NB4 (cell line): ENCODE measurements around the gene SGSM2.
A peak's percentile ranks its signal among the peaks of the same experiment; 100 is the strongest.

ENCODE experiments used
- DNase-seq: peaks from one replicate; pipeline ENCODE4 v3.0.0; 2010; ENCODE audit warnings: low read depth
- H3K4me3 ChIP-seq: one replicate; pipeline ENCODE4 v1.5.1; 2011; ENCODE audit warnings: mild to moderate bottlenecking, low read depth, low read length, moderate library complexity
- MYC ChIP-seq: IDR thresholded peaks from 2 replicates; pipeline ENCODE4 v1.6.1; 2011; ENCODE audit warnings: low read depth, low read length
- POLR2A ChIP-seq: IDR thresholded peaks from 2 replicates; pipeline ENCODE4 v1.6.1; 2011; ENCODE audit warnings: mild to moderate bottlenecking; ENCODE audit not compliant: insufficient read length; ENCODE audit errors: extremely low read depth
- TF ChIP-seq, protein P1 (sequence below): IDR thresholded peaks from one replicate; pipeline ENCODE4 v1.5.1; 2012; ENCODE audit warnings: low read depth, low read length
- TF ChIP-seq, protein P2 (sequence below): IDR thresholded peaks from 2 replicates; pipeline ENCODE4 v1.6.1; 2011; ENCODE audit warnings: low read depth, low read length

Gene SGSM2

DNA sequence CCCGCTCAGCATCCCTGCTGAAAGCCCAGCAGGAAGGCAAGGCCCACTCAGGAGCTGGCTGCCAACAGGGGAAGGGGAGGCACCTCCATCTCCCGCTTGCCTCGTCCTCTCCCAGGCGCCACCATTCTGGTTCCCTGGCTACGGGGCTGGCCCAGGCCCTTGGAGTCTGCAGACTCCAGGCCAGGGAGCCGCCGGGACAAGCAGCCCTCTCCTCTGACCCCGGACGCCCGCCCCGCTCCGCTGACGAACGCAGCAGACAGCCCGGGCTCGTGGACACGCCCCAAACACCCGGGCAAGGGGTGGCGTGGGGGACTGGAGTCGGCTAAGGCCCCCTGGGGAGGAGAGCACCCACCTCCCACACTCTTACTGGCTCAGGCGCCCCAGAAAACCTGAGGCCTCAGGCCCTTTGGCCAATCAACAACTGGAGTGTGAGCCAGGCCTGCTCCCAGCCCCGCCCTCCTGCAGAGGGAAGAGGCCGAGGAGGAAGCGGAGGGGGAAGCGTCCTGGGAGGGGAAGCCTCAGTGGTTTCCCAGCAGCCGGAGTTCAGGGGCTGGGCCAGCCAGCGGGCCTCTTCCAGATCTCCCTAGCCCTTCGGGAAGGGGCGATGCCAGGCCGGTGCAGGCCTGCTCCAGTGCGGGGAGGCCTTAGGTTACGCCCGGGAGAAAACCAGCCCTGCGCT is 59.4 kb downstream of the SGSM2 start:
- no peak for TF ChIP-seq POLR2A
- TF ChIP-seq, protein P1, sequence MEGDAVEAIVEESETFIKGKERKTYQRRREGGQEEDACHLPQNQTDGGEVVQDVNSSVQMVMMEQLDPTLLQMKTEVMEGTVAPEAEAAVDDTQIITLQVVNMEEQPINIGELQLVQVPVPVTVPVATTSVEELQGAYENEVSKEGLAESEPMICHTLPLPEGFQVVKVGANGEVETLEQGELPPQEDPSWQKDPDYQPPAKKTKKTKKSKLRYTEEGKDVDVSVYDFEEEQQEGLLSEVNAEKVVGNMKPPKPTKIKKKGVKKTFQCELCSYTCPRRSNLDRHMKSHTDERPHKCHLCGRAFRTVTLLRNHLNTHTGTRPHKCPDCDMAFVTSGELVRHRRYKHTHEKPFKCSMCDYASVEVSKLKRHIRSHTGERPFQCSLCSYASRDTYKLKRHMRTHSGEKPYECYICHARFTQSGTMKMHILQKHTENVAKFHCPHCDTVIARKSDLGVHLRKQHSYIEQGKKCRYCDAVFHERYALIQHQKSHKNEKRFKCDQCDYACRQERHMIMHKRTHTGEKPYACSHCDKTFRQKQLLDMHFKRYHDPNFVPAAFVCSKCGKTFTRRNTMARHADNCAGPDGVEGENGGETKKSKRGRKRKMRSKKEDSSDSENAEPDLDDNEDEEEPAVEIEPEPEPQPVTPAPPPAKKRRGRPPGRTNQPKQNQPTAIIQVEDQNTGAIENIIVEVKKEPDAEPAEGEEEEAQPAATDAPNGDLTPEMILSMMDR, result no peak
- 0 out of 2 replicates have a peak, but pooled peaks have one; percentile 49 for TF ChIP-seq MYC
- TF ChIP-seq, protein P2, sequence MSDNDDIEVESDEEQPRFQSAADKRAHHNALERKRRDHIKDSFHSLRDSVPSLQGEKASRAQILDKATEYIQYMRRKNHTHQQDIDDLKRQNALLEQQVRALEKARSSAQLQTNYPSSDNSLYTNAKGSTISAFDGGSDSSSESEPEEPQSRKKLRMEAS, result peak; percentile 52
- DNase-seq, result peak; percentile 96
- peak overlapping the region; percentile 11 for H3K4me3 ChIP-seq

DNA sequence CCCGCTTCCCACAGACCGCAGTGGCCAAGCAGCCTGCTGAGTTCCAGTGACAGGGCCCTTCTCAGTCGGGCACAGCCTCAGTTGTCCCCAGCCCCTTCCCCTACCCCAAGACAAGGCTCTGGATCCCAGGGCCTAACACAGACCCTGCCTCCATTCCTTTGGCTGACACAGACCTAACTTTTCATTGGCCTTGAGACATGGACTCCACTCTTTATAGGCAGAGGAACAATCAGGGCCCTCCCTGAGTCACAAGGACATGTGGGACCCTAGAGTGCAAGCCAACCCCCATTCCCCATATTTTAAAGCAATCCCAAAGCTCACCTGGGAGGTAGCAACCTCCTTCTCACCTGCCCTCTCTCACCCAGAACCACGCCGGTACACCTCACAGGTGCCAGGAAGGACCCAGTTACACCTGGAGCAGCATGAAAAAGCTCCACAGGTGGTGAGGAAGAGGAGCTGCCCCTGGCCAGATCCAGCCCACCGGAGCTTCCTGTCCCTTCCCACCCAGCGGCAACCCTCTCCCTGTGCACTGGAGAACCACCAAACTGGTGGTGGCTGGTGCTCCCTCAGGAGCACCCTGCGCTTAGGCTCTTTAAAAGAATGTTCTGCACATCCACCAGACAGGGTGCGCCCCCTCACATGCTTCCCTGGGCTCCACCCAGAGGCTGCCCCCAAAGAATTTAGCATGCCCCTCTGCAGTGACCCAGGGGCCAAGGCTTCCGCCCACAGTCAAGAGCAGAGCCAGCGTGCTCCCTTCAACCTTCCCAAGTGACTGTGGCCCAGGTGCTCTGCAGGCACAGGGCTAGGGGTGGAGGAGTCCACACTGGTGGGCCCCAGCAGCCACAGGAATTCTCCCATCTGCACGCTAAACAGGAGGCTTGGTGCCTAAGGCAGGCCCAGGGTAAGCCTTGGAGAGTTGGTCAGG is 60.2 kb downstream of the SGSM2 start:
- TF ChIP-seq, protein P2, result no peak
- TF ChIP-seq, protein P1, result no peak
- TF ChIP-seq POLR2A (no peak), MYC (no peak)
- DNase-seq, result no peak
- peak overlapping the region; percentile 11 for H3K4me3 ChIP-seq

DNA sequence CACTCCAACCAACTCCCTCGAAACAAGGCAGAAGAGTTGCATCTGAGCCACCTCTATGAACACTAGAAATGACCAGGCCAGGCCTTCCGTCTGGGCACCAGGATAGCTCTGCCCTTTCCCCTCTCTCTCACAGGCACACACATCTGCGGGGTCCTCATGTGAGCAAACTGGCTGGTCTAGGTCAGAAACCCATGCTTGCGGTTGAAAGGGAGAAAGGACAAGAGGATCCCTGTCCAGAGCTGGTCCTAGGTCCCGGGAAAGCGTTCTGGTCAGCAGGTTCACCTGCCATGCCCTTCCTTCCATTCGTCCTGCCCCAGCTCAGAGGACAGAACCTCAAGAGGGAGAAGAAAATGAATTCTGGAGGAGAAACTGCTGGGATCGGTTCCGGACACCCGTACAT is 60.9 kb downstream of the SGSM2 start:
- peak overlapping the region; percentile 40 for H3K4me3 ChIP-seq
- DNase-seq, result no peak
- TF ChIP-seq POLR2A, result no peak
- TF ChIP-seq, protein P2, result no peak
- TF ChIP-seq, protein P1, result no peak
- no peak for TF ChIP-seq MYC

DNA sequence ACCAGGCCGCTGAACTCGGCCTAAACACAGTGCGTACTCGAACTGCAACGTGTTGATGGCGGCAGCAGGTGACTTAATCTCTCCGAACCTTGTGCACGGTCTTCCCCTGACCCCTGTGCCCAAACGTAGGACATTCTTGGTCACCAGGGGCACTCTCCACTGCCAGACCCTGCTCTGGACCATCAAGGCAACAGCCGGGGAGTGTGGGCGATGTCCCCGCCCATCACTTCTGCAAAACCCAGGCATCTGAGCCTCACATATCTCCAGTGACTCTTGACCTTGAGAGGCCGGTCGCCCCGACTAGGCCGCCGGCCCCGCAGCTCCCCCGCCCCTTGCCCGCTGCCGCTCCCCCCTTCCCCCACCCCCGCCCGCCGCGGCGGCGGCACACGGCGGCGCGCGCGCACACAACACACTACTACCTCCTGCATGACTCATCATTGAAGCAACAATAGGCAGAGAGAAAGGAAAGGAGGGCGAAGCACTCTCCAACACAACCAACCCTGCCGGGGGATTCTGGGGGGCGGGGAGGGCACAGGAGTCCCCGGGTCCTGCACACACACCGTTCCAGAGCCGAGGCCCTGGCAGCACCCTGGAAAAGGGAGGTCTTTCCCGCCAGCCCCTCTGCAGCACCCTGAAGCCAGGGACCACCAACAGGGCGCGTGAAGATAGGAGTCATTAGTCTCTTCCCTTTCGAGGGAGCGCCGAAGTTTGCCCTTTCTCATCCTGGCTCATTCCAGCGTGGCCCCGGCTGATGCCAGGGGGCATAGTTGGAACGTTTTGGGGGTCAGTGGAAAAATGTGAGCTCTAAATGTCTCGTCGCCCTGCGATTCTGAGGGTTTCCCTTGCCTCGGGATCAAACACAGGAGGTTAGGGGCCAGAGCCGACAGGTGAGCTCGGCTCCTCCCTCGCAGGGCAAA is 61.6 kb downstream of the SGSM2 start:
- DNase-seq, result peak; percentile 78
- TF ChIP-seq MYC, result peak; percentile 11; the same call in 1 of the 2 replicates
- TF ChIP-seq, protein P2, result no peak
- peak overlapping the region; percentile 68 for H3K4me3 ChIP-seq

DNA sequence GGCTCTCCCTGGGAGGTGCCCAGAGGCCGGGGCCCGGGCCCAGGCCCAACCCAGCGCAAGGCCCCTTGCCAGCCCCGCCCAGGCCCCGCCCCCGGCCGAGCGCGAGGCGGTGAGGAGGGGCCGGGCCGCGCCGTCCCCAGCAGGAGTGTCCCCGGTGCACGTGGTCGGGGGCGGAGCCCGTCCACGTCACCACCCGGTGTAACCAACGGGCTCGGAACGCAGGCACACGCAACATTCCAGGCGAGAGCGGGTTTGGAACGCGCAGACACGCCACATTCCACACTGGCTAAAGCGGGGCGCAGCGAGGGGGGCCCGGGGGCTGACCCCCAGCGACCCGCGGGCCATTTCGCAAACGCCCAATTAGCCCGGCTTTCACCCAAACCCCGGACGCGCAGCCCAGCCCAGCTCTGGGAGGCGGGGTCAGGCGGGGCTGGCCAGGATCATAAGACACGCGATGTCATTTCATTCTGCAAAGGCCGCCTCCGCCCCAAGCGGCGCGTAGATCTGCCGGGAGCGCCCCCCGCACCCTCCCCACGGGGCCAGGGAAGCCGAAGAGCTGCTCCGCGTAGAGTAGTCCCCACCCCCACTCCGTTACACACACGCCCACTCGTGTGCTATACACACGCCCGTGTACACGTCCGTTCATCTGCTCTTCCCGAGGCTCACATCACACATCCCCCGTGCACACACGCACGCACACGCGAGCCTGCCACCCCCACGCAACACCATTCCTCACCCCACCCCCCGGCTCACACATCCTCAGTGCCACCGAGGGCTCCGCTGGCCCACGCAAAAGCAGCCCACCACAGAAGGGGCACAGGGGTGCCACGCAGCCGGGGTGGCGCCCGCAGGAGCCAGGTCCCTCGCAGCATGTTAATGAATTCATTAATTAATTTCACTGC is 62.5 kb downstream of the SGSM2 start:
- H3K4me3 ChIP-seq, result peak overlapping the region; percentile 73
- DNase-seq, result peak; percentile 91
- TF ChIP-seq, protein P2, result peak; percentile 96
- TF ChIP-seq, protein P1, result no peak
- TF ChIP-seq MYC, result peak; percentile 77
- peak; percentile 26 for TF ChIP-seq POLR2A
